Liver (tissue), 9 donors: ENCODE measurements around the gene SPA17. TPM values are rescaled to one million over a fixed set of nuclear protein-coding genes. Genes with fewer than 3 reads are reported as not detected.

ENCODE experiments used
- DNase-seq: peaks from one replicate; pipeline ENCODE4 v3.0.0-alpha.2; 2017; ENCODE audit warnings: low spot score
- H3K27ac ChIP-seq, 2 donors: one replicate each; pipeline ENCODE4 v1.7.0; 2013; ENCODE audit warnings: inconsistent platforms in 2 of 2, low read length in 2 of 2, control low read depth in 1 of 2, low read depth in 1 of 2, mild to moderate bottlenecking in 1 of 2
- H3K27me3 ChIP-seq, 4 donors: one replicate each; pipeline versions ENCODE4 v1.6.1 to v1.7.0; 2013; ENCODE audit warnings: low read length in 3 of 4, inconsistent platforms in 1 of 4, mild to moderate bottlenecking in 1 of 4, moderate library complexity in 1 of 4; ENCODE audit not compliant: control insufficient read depth in 4 of 4, insufficient read depth in 4 of 4
- H3K36me3 ChIP-seq, 4 donors: one replicate each; pipeline versions ENCODE4 v1.6.1 to v1.7.0; 2013; ENCODE audit warnings: low read length in 3 of 4, mild to moderate bottlenecking in 3 of 4, low read depth in 1 of 4, moderate library complexity in 1 of 4; ENCODE audit not compliant: control insufficient read depth in 4 of 4, insufficient read depth in 3 of 4
- H3K4me1 ChIP-seq, 4 donors: one replicate each; pipeline versions ENCODE4 v1.6.1 to v1.7.0; 2013; ENCODE audit warnings: low read length in 3 of 4, mild to moderate bottlenecking in 3 of 4, moderate library complexity in 1 of 4; ENCODE audit not compliant: control insufficient read depth in 4 of 4, insufficient read depth in 4 of 4
- H3K4me3 ChIP-seq, 3 donors: one replicate each; pipeline versions ENCODE4 v1.6.1 to v1.7.0; 2013; ENCODE audit warnings: low read length in 3 of 3, control low read depth in 1 of 3, low read depth in 1 of 3, mild to moderate bottlenecking in 1 of 3
- H3K9ac ChIP-seq, 2 donors: one replicate each; pipeline ENCODE4 v1.7.0; 2013; ENCODE audit warnings: low read length in 2 of 2, mild to moderate bottlenecking in 2 of 2, moderate library complexity in 2 of 2, control low read depth in 1 of 2, low read depth in 1 of 2
- H3K9me3 ChIP-seq, 4 donors: one replicate each; pipeline versions ENCODE4 v1.6.1 to v1.7.0; 2013; ENCODE audit warnings: low read length in 3 of 4; ENCODE audit not compliant: control insufficient read depth in 4 of 4
- EGR1 ChIP-seq, 2 donors: IDR thresholded peaks; 2 replicates each; pipeline ENCODE4 v1.6.1; 2016 to 2018; ENCODE audit warnings: antibody characterized with exemption in 2 of 2, low read depth in 2 of 2
- FOXA1 ChIP-seq: IDR thresholded peaks from 2 replicates; pipeline ENCODE4 v1.6.1; 2016; ENCODE audit warnings: antibody characterized with exemption
- FOXA2 ChIP-seq: IDR thresholded peaks from 2 replicates; pipeline ENCODE4 v1.6.1; 2016; ENCODE audit warnings: antibody characterized with exemption
- HNF4A ChIP-seq, 2 donors: conservative IDR thresholded peaks; 2 replicates each; pipeline ENCODE4 v1.6.1; 2016; ENCODE audit warnings: antibody characterized with exemption in 2 of 2, mild to moderate bottlenecking in 2 of 2
- JUND ChIP-seq, 2 donors: IDR thresholded peaks; 2 replicates each; pipeline ENCODE4 v1.6.1; 2016; ENCODE audit warnings: antibody characterized with exemption in 2 of 2
- NR2F2 ChIP-seq: IDR thresholded peaks from 2 replicates; pipeline ENCODE4 v1.6.1; 2016; ENCODE audit warnings: antibody characterized with exemption
- RAD21 ChIP-seq, 2 donors: IDR thresholded peaks; 2 replicates each; pipeline ENCODE4 v1.6.1; 2016; ENCODE audit warnings: antibody characterized with exemption in 2 of 2, mild to moderate bottlenecking in 2 of 2
- SP1 ChIP-seq: IDR thresholded peaks from 2 replicates; pipeline ENCODE4 v1.6.1; 2018; ENCODE audit warnings: antibody characterized with exemption, mild to moderate bottlenecking
- YY1 ChIP-seq: IDR thresholded peaks from 2 replicates; pipeline ENCODE4 v1.6.1; 2016; ENCODE audit warnings: antibody characterized with exemption, mild to moderate bottlenecking
- WGBS: extraction: QIAGEN DNeasy Blood & Tissue Kit; methylation state at CpG from one replicate; pipeline ENCODE4 v1.1.7; 2013; 5-methylcytosine and 5-hydroxymethylcytosine counted together
- polyA plus RNA-seq, 2 donors: library from polyadenylated mRNA; stranded (reverse) in 1 of 2; unstranded in 1 of 2; fragments of 200-250 nt in 1 of 2; fragments of >200 nt in 1 of 2; fragmentation: Nextera tagmentation in 1 of 2; extraction: Ambion mirVana in 1 of 2; gene quantifications; one replicate each; pipeline versions ENCODE4 v1.2.1 to v1.2.3, GENCODE V29; 2013 to 2015
- total RNA-seq, 2 donors: library from RNA; depleted of rRNA; stranded (reverse); fragments of >200 nt; gene quantifications; one replicate each; pipeline ENCODE4 v1.2.3, GENCODE V29; 2014
- TF ChIP-seq, protein P1 (sequence below): IDR thresholded peaks from 2 replicates; pipeline ENCODE4 v1.6.1; 2016; ENCODE audit warnings: antibody characterized with exemption, mild to moderate bottlenecking
- TF ChIP-seq, protein P2 (sequence below): fragments of 150-350 bp; IDR thresholded peaks from 2 replicates; pipeline ENCODE4 v1.5.1; 2017; ENCODE audit warnings: improper control_type of control experiment, low read depth, low read length; ENCODE audit not compliant: missing input control
- TF ChIP-seq, protein P3 (sequence below): IDR thresholded peaks from 2 replicates; pipeline ENCODE4 v1.6.1; 2016; ENCODE audit warnings: antibody characterized with exemption
- donor health status: healthy.
- donor health status: healthy.
- donor health status: healthy.
- donor health status: healthy.
- donor health status: healthy.

The SPA17 gene
- total and polyA plus RNA-seq, 4 donors = 0.47 to 3.2 (median 1.9) TPM

DNA sequence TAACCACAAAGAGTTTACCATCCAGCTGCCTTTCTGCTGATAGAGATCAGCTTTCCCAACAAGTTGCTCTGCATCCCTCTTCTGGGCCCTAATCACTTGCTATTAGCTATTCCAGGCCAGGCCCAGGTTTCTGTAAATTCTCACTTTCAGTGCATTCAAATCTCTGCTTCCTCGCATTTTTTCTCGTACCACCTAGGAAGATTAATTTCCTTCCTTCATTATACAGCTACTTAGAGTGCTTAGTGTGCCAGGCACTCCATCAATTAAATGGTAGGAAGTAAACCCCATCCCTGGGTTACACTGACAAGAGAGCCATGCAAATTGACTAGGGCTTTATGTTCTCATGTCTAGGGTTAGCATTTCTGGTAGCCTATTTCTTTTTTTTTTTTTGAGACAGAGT lies 9.8 kb upstream of the SPA17 start (continued):
- TF ChIP-seq, protein P1, sequence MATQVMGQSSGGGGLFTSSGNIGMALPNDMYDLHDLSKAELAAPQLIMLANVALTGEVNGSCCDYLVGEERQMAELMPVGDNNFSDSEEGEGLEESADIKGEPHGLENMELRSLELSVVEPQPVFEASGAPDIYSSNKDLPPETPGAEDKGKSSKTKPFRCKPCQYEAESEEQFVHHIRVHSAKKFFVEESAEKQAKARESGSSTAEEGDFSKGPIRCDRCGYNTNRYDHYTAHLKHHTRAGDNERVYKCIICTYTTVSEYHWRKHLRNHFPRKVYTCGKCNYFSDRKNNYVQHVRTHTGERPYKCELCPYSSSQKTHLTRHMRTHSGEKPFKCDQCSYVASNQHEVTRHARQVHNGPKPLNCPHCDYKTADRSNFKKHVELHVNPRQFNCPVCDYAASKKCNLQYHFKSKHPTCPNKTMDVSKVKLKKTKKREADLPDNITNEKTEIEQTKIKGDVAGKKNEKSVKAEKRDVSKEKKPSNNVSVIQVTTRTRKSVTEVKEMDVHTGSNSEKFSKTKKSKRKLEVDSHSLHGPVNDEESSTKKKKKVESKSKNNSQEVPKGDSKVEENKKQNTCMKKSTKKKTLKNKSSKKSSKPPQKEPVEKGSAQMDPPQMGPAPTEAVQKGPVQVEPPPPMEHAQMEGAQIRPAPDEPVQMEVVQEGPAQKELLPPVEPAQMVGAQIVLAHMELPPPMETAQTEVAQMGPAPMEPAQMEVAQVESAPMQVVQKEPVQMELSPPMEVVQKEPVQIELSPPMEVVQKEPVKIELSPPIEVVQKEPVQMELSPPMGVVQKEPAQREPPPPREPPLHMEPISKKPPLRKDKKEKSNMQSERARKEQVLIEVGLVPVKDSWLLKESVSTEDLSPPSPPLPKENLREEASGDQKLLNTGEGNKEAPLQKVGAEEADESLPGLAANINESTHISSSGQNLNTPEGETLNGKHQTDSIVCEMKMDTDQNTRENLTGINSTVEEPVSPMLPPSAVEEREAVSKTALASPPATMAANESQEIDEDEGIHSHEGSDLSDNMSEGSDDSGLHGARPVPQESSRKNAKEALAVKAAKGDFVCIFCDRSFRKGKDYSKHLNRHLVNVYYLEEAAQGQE = no peak
- TF ChIP-seq, protein P2, sequence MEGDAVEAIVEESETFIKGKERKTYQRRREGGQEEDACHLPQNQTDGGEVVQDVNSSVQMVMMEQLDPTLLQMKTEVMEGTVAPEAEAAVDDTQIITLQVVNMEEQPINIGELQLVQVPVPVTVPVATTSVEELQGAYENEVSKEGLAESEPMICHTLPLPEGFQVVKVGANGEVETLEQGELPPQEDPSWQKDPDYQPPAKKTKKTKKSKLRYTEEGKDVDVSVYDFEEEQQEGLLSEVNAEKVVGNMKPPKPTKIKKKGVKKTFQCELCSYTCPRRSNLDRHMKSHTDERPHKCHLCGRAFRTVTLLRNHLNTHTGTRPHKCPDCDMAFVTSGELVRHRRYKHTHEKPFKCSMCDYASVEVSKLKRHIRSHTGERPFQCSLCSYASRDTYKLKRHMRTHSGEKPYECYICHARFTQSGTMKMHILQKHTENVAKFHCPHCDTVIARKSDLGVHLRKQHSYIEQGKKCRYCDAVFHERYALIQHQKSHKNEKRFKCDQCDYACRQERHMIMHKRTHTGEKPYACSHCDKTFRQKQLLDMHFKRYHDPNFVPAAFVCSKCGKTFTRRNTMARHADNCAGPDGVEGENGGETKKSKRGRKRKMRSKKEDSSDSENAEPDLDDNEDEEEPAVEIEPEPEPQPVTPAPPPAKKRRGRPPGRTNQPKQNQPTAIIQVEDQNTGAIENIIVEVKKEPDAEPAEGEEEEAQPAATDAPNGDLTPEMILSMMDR = no peak
- TF ChIP-seq SP1 (no peak), YY1 (no peak), NR2F2 (no peak), FOXA1 (no peak), EGR1 (IDR thresholded peaks at IDR 0.05; ENCODE audit: low read depth in 2 of 2) (no peak)

DNA sequence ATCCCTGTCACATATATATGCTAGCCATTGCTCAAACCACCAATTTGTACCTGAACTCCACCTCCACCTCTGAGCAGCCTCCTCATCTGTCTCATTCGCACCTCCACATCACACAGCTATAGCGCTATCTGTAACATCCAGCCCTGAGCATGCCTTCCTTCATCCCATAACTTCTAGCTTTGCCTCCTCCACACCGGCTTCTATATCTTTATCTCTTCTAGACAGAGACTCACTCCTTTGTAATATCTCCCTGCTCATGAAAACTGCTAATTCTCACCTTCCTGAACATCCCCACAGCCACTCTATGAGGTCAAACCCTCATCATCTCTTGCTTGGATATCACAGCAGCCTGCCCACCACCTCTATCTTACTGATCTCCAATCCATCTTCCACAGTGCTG lies 6.1 kb upstream of the SPA17 start:
- 97% methylated on average over 3 of the region's 3 CpGs for WGBS
- Histone ChIP-seq H3K4me3 (no peak overlapping the region), H3K36me3 (peaks cover 0 to 3% (median 1%) of the 10 kb centered on the region in 4 donors), H3K4me1 (peaks cover 1 to 6% (median 1%) of the 10 kb centered on the region in 4 donors), H3K27me3 (no peaks in the 10 kb centered on the region), H3K27ac (no peak overlapping the region), H3K9me3 (no peaks in the 10 kb centered on the region), H3K9ac (no peak overlapping the region)
- DNase-seq = no peak
- TF ChIP-seq RAD21 (IDR thresholded peaks at IDR 0.05) (no peak), JUND (IDR thresholded peaks at IDR 0.05) (no peak), FOXA2 (no peak), NR2F2 (no peak), HNF4A (conservative IDR thresholded peaks at IDR 0.05) (no peak)
- TF ChIP-seq, protein P2 = no peak
- TF ChIP-seq, protein P3, sequence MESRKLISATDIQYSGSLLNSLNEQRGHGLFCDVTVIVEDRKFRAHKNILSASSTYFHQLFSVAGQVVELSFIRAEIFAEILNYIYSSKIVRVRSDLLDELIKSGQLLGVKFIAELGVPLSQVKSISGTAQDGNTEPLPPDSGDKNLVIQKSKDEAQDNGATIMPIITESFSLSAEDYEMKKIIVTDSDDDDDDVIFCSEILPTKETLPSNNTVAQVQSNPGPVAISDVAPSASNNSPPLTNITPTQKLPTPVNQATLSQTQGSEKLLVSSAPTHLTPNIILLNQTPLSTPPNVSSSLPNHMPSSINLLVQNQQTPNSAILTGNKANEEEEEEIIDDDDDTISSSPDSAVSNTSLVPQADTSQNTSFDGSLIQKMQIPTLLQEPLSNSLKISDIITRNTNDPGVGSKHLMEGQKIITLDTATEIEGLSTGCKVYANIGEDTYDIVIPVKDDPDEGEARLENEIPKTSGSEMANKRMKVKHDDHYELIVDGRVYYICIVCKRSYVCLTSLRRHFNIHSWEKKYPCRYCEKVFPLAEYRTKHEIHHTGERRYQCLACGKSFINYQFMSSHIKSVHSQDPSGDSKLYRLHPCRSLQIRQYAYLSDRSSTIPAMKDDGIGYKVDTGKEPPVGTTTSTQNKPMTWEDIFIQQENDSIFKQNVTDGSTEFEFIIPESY = no peak
